HL-60/S4 treated with phorbol 12-myristate 13-acetate at 8.2 ng/mL for 4 days and 3 days (cell line): ENCODE results near the gene B4GALNT3.

Experiments used
- in situ Hi-C: fragments of 300-500 bp; cut with MboI; formaldehyde crosslinking; loops from 2 replicates; pipeline ENCODE4 v1.15.0; 2022; ENCODE audit warnings: low sequenced_read_pairs

The B4GALNT3 gene

DNA sequence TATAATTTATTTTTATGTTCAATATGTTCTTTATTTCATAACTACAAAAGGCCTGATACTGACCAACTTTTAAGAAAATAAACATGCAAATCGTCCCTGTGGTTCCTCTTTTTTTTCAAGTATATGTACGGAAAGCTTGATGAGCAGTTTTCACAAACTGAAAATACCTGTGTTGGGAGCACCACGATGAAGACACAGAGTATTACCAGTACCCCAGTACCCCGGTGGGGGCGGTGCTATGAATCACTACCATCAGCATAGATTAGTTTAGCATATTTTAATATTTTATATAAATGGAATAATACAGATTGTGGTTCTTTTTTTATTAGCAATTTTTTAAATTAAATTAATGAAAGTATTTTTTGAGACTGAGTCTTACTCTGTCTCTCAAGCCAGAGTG lies 7.0 kb downstream of the B4GALNT3 start:
- in situ Hi-C loops = no loop called here

DNA sequence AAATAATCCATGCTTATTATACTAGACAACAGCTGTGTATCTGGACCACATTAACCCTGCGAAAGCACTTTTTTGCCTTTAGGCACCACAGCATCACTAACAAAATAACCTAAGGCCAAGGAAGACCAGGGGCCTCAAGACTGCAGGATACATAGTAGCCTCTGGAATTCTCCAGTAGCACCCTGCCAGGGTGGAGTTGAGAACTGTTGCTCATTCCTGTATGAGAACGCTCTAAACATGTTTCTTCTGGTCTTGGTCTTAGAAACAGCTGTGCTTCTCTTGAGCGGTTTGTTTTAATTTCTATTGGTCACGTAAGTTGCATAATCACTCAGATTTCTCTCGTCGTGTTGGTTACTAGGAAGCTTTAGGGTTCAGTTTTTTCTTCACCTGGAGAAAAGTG lies 7.9 kb downstream of the B4GALNT3 start:
- in situ Hi-C loops = no loop called here

DNA sequence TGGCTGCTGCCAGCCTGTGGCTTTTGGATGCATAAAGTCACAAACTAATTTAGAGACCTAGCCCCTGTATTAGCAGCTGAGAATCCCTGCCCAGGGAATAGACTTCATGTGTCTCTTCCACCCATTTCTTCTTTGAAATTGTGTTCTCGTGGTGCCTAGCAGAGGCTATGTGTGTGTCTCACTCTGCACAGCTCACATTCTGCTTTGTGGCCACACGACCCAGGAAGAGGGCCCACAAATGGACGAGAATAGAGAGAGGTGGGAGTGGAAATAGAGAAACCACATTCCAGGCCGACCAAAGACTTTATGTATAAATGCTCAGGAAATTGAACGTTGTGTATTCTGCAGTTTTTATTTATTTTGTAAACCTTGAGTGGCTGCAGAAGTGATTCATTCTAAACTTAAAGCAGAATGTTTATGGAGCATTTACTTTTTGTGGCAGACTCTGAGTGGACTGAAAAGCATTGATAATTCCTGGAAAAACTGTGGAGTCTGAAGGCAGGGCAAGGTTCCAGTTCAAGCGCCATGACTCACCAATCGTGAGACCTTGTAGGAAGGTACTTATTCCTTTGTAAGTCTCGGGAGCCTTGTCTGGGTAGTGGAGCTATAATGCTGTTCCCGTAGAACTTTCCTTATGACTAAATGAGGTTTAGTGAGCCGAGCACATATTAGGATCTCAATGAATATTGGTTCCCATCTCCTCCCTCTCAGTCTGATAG lies 9.1 kb downstream of the B4GALNT3 start:
- in situ Hi-C loops = no loop called here

DNA sequence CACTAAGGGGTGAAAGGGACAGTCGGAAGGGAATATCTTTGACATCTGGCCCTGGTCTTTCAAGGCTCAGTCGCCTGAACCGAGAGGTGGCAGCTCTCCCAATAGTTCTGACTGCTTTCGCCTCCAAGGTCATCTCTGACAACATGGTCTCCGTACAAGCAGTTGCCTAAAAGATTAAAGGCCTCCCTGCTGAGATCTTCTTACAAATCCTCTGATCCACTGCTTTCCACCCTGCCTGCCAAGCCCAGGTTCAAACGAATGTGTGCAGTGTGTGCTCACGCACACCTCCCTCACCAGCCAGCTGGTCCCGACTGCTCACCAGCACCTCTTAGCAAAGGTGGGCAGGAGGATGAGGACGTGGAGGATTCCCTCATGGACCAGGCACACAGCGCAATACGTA lies 10.4 kb downstream of the B4GALNT3 start:
- in situ Hi-C loops = no loop called here

DNA sequence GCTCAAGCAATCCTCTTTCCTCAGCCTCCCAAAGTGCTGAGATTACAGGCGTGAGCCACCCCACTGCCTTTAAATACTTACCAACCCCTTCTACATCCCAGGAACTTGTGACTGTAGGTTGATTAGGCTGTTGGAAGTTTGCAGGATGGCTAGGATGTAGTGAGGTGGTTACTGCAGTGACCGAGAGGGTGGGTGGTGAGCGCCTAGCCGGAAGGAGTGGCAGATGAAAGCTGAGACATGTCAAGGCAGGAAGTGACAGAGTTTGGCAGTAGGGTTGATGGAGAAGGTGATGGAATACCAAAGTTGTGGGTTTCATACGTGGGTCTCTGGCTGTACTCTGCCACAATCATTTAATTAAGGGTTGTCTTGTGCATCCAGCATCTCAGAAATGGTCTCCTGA lies 13.5 kb downstream of the B4GALNT3 start:
- in situ Hi-C loops = no loop called here

DNA sequence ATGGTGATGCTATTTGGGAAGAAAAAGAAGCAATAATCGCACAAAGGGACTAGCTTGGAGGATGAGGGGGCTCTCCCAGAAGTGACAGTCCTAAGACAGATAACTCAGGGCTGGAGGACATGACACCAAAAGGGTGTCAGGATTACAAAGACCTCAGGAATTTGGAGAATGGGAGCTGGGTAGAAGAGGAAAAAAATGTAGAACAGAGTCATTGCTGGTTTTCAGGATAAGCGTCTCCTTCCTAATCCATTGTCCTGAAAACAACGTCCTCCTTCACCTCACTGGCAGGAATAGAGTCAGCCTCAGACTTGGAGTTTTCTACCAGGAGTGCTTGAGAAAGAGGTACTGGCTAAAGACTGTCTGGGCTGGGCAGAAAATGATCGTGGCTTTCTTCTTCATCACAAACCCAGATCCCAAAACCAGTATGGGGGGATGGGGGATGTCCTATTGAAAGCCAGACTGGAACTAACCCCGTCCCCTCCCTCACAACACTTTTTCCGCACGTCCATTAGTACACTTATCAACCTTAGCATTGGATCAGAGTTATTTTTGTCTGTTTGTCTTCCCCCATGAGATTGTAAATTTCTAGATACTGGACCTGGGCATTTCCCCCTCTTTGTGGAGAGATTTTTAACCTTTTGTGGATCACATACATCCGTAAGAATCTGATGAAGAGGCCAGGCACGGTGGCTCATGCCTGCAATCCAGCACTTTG lies 14.3 kb downstream of the B4GALNT3 start:
- in situ Hi-C loops = no loop called here

DNA sequence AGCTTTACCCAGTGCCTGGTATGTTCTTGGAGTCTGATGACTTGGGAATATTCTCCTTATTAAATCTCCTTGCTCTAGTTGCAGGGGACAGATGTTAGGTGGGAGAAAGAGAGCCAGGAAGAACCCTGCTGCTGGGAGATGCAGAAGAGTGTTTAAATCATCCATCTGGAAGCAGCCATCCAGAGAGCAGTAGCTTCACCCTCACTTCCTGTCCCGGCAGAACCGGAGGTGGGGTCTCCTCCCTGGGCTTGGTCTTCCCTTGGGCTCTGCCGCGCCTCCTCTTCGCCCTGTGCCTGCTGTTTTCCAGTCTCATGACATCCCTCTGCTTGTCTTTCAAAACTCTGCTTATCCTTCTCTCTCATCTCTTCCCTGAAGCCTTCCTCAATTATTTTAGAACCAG lies 15.5 kb downstream of the B4GALNT3 start:
- in situ Hi-C loops = no loop called here

DNA sequence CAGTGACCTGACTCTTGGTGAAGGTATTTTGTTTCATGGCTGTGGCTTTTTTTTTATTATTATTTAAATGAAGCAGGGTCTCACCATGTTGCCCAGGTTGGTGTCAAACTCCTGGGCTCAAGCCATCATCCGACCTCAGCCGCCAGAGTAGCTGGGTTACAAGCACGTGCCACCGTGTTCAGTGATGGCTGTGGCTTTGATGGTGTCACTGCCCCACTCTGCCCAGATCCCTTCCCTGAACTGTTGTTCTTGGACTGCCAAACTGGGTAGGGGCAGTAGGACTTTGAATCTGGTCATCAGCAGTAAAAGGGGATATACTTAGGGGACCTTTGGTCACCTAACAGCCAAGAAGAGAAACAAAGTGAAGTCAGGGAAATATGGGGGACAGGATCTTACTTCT lies 19.4 kb downstream of the B4GALNT3 start:
- in situ Hi-C loops = no loop called here

DNA sequence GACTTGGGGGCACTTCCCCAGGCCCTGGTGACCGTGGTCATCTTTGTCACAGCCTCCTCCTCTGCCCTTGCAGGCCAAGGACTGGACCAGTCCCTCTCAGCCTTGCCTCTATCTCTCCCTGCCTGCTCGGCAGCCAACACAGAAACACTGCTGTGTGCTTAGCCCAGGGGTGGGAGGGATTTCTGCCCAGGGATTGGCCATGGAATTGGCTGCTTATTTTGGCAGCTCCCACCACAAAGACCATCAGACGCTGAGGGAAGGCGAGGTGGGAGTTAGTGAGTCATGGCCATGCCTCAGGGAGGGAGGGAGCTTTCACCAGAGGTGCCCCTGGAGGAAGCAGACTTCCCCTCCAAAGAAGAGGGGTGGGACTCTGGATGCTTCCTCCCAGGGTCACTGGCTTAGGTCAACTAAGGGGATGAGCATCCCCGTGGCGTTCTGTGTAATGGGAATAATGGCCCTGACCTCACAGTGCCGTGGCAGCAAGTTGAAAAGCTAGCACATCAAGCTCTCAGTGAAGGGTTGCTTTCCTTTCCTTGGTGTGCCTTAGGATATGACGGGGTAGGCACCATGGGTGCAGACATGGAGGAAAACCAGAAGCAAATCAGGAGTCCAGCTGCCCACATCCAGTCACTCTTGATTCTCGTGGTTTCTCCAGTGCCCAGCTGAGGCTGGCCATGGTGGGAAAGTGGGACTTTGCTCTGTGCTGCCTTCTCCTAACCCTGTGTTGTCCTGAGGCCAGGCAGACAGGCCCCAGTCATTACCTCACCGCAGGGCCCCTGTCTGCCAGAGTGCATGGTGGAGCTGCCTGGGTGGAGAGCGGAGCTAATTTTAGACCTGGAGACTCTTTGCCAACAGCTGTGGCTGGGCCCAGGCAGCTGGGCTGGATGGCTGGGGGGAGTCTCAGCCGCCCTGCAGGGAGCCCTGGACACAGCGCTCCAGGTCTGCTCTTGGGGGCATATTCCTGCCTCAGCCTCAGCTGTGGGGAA lies 21.4 kb downstream of the B4GALNT3 start:
- in situ Hi-C loops = no loop called here

DNA sequence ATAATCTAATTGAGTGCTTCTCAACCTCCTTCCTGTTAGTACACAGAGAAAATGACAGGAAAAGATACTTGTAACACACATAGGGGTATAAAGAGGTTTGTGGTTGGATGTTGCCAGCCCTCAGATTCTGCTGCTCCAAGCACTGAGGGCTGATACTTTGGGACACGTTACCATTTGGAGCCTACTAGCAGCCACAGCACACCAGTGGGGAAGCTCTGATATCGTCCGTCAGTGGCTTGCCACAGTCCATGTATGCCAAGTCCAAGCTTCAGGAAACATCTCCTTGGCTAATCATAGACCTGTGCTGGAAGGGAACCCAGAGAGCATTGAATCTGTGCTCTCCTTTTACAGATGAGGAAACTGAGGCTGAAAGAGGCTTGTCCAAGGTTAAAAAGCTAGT lies 22.3 kb downstream of the B4GALNT3 start:
- in situ Hi-C loops = no loop called here

DNA sequence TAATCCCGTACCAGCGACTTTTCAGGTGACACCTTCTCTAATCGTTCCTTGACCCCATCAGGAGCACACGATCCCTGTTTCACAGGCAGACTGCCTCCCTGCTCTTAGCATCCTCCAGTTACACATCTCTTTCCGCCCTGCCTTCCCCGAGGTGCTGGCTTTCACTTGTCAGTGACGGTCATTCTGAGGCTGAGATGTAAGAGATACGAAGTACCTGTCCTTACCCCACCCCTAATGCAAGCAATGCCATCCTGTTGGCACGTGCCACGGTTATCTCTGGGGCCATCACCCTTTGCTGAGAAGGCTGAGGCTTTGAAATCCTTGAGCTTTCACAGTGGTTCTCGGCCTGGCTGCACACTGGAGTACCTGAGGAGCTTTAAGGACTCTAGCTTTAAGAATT lies 24.4 kb downstream of the B4GALNT3 start:
- in situ Hi-C loops = no loop called here

DNA sequence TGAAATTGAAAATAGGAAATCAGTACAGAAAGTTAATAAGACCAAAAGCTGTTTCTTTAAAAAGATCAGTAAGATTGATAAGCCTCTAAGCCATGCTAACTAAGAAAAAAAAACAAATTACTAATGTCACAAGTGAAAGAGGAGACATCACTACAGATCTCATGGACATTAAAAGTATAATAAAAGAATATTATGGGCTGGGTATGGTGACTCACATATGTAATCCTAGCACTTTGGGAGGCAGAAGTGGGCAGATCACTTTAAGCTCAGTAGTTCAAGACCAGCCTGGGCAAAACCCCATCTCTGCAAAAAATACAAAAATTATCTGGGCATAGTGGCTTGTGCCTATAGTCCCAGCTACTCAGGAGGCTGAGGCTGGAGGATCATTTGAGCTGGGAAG lies 30.5 kb downstream of the B4GALNT3 start:
- in situ Hi-C loops = no loop called here

DNA sequence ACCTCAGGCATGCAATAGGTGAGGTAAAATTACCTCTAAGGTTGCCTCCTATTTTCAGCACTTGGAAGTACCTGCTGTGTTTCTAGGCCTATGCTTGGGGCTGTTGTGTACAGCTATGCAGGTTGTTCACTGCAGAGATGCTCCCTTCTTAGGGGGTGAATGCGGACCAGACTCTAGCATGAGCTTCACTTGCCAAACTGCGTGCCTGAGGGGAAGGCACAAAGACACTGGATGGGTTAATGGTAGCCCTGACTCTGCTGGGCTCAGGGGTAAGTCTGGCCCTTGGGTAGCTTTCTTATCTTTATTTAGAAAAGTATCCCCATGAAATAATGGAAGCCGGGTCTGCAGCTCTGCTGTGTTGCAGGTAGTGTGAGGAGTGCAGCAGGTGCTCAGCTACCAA lies 35.7 kb downstream of the B4GALNT3 start:
- in situ Hi-C loops = no loop called here

DNA sequence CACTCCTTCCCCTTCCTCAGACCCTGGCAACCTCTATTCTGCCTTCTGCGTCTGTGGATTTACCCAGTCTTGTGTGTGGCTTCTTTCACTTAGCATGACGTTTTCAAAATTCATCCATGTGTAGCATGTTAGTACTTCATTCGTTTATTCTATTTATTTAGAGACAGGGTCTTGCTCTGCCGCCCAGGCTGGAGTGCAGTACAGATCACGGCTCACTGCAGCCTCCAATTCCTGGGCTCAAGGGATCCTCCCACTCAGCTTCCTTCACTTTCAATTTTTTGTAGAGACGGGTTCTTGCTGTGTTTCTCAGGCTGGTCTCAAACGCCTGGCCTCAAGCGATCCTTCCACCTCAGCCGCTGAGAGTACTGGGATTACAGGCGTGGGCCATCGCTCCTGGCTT lies 37.0 kb downstream of the B4GALNT3 start:
- in situ Hi-C loops = no loop called here

DNA sequence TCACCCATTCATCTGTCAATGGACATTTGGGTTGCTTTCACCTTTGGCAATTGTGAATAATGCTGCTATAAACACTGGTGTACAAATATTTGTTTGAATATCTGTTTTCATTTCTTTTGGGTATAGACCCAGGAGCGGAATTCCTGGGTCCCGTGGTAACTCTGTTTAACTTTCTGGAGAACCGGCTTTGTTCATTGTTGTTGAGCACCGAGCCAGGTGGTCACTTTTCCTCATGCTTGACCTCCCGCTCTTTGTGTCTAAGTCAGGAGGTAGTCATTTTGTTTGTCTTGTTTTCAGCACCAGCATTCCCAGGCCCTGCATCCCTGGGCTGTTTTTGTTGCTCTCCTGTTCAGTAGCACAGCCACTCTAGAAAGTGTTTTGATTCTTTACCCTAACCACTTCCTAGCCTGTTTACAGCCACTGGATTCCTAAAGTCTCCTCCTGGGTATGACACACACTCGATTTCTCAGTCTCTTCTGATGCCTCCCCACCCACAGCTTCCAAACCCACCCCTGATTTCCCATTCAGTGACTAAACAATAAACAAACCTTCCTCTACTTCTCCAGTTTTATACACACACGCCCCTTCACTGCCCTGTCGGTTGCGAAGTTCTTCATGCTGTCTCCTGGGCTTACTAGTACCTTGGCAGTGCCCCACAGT lies 37.9 kb downstream of the B4GALNT3 start:
- in situ Hi-C loops = no loop called here

DNA sequence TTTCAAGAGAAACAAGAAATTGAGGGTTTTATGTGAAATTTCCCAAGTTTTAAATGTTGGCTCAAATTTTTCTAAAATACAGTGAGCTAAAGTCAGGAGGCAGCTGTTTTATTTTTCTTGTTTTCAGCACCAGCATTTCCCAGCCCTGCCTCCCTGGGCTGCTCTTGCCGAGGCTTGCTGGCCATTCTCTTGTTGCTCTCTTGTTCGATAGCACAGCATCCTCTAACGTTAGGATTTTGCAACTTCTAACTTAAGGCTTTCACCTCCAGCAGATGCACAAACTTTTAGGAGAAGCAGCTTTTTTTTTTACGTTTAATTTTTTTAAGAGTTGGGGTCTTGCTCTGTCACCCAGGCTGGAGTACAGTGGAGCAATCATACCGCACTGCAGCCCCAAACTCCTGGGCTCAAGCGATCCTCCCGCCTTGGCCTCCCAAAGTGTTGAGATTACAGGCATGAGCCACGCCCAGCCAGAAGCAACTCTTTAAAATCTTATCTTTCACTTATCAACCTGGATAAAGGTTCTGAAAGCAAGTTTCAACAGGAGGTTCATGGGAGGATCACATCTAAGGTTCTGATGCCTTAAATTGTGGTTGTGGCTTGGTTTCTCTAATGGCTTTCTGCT lies 40.2 kb downstream of the B4GALNT3 start:
- in situ Hi-C loops = no loop called here

DNA sequence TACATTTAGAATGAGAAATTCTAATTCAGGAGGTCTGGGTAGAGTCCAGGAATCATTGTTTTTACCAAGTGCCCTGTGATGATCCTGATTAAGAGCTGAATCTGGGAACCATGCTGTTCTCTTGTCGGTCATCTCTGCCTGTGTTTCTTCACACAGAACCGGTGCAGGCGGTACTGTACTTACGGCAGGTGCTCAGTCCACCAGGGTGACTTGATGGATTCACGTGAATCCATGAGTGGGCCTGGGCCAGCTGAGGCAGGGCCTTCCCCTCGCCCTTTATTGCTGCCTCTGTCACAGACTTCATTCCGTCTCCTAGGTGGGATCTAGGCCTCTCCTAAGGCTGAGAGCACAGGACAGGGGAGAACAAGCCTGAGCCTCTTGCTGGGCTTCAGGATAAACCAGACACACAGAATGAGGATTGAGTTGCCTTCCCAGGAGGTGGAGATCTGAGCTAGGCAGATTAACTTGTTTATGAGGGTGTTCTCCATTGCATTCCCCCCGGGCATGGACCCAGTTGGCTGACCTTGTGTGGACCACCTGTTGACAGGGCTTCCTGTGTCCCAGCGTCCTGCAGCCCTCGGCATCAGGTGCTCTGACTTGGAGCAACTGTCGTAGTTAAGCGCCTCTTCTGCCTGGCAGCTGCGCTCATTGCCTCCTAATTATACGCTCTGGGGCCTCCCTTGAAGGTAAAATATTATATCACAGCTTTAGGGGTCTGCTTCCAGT lies 42.1 kb downstream of the B4GALNT3 start:
- in situ Hi-C loops = no loop called here

DNA sequence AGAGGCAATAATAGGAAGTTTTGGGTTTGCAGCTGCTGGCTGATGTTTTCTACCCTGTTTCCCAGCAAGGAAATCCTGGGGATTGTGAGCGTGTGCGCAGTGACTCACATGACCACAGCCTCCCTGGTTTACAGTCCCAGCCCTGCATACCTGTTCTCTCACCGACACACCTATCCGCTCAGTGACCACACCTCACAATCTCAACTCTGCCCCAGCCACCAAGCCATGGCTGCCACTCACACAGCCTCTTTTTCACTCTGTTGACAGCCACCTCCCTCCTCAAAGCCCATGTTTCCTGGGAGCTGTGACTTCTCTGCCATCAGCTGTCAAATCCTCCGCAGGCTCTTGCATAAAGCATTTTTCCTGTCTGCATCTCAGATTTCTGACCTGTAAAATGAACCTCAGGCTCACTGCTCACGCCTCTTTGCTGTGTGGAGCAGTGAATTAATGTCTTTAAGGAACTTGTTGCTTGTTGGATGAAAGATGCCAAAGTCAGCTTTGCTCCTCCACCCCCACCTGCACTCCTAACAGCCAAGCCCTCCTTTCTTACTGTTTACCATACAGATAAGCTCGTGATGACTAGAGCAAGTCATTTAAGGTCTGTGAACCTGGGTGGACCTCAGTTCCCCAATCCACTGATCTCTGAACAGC lies 43.5 kb downstream of the B4GALNT3 start:
- in situ Hi-C loops = no loop called here

DNA sequence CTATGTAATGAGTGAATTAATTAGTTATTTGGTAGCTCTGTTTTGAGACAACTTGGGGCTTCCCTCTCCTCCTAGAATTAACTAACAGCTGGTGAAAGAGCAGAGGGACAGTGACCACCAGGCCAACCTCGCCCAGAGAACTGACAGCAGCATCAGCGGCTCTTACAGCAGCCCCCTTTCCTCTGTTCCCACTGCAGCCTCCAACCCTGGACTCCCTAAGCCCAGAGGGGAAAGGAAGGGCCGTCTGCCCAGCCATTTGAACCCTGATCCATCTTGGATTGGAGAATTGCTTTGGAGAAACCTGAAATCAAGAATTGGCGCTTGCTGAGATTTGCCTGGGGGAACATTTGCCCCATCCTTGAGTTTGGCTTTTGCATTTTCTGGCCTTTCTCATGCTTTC lies 45.5 kb downstream of the B4GALNT3 start:
- in situ Hi-C loops = no loop called here
